ENCODE data around the gene BMP4. TPM values are rescaled to one million over a fixed set of nuclear protein-coding genes. Genes with fewer than 3 reads are reported as not detected.

The BMP4 gene
- total RNA-seq, 1 experiment from 2014 or later = 12.2 TPM

GRCh38 chr14:53924753-53925152, 31.9 kb downstream of the BMP4 start:
- H4K91ac ChIP-seq (ENCODE audit: insufficient read length, low read depth, low read length) = no peak overlapping the region
- H2BK12ac ChIP-seq (ENCODE audit: insufficient read length, low read depth, low read length) = no peak overlapping the region
- no peaks in the 10 kb centered on the region for H3K27me3 ChIP-seq (ENCODE audit: insufficient read depth, low read length)
- no CpG with 5 or more reads among the region's 4 CpGs for WGBS (ENCODE audit: extremely low coverage, insufficient read length, low lambda C conversion rate)
- Mint-ChIP-seq H3K27ac (no peak overlapping the region), H3K36me3 (ENCODE audit: insufficient read depth in 1 of 3, low read depth in 3 of 3) (no peaks in the 10 kb centered on the region), H3K4me1 (peaks cover 25 to 32% of the 10 kb centered on the region in 2 experiments), H3K27me3 (ENCODE audit: low read depth) (no peaks in the 10 kb centered on the region; the same call in 1 of the 2 replicates), H3K4me3 (no peak overlapping the region), H3K9me3 (no peaks in the 10 kb centered on the region; a peak in 1 of 5 replicates)
- H2BK20ac ChIP-seq (ENCODE audit: low read depth, low read length, poor library complexity, severe bottlenecking) = no peak overlapping the region
- no peaks in the 10 kb centered on the region for H4K20me1 ChIP-seq (ENCODE audit: control insufficient read depth, insufficient read depth, insufficient read length)
- H3K9me3 ChIP-seq (ENCODE audit: control insufficient read depth, low read depth, low read length) = no peaks in the 10 kb centered on the region
- no peak overlapping the region for H3K23ac ChIP-seq (ENCODE audit: insufficient read length, low read depth, low read length)
- H3K18ac ChIP-seq (ENCODE audit: insufficient read length, low read depth, low read length) = no peak overlapping the region
- H4K8ac ChIP-seq (replicated peaks; ENCODE audit: insufficient read length, low read depth, low read length) = no peak overlapping the region
- no peak overlapping the region for H3T11ph ChIP-seq (ENCODE audit: low read length)
- no peak overlapping the region for H3K9ac ChIP-seq (ENCODE audit: extremely low read depth, insufficient read length, low read length)
- H3K23me2 ChIP-seq (ENCODE audit: insufficient read length, low read depth, low read length, poor library complexity, severe bottlenecking) = no peaks in the 10 kb centered on the region
- no peak overlapping the region for H2BK120ac ChIP-seq (ENCODE audit: low read depth, low read length, poor library complexity, severe bottlenecking)
- DNase-seq = no peak
- no peak for TF ChIP-seq CTCF (conservative IDR thresholded peaks at IDR 0.05)
- no peak overlapping the region for H2BK5ac ChIP-seq (ENCODE audit: insufficient read length, low read length)
- H3K4me1 ChIP-seq (ENCODE audit: insufficient read depth, low read length) = no peaks in the 10 kb centered on the region
- no peak overlapping the region for H3K56ac ChIP-seq (ENCODE audit: insufficient read length, low read depth, low read length)
- no peak overlapping the region for H3K14ac ChIP-seq (ENCODE audit: insufficient read depth, low read length)
- H3K79me2 ChIP-seq (ENCODE audit: insufficient read depth, low read length) = no peaks in the 10 kb centered on the region
- no peak overlapping the region for H3K4me2 ChIP-seq (ENCODE audit: insufficient read depth, insufficient read length, low read length)
- no peaks in the 10 kb centered on the region for H3K79me1 ChIP-seq (ENCODE audit: insufficient read depth, low read depth, low read length, poor library complexity, severe bottlenecking)
- H2AFZ ChIP-seq (ENCODE audit: low read length) = no peak overlapping the region
- H4K5ac ChIP-seq (ENCODE audit: insufficient read length, low read depth, low read length) = no peak overlapping the region
- H2BK15ac ChIP-seq (ENCODE audit: low read depth, low read length) = no peak overlapping the region
- H3K4ac ChIP-seq (ENCODE audit: low read depth, low read length) = no peak overlapping the region
- H3K27ac ChIP-seq (ENCODE audit: insufficient read length, low read depth, low read length) = no peak overlapping the region
- H2AK5ac ChIP-seq (ENCODE audit: insufficient read length, low read length) = no peak overlapping the region

Measured in H9 (cell line).